Measurements from ENCODE around the gene AK3. TPM values are rescaled to one million over a fixed set of nuclear protein-coding genes. Genes with fewer than 3 reads are reported as not detected.
A peak's percentile ranks its signal among the peaks of the same experiment; 100 is the strongest.

The AK3 gene
- total RNA-seq, 1 experiment from 2014 or later, result 21.5 TPM

GRCh38 chr9:4665357-4665756 lies 75.6 kb downstream of the AK3 start:
- H3K27ac Mint-ChIP-seq (ENCODE audit: unreplicated experiment), result peak overlapping the region; percentile 98
- intact Hi-C loops (cut with micrococcal nuclease; ENCODE audit: unreplicated experiment), result no loop called here
- TF ChIP-seq, protein P1, sequence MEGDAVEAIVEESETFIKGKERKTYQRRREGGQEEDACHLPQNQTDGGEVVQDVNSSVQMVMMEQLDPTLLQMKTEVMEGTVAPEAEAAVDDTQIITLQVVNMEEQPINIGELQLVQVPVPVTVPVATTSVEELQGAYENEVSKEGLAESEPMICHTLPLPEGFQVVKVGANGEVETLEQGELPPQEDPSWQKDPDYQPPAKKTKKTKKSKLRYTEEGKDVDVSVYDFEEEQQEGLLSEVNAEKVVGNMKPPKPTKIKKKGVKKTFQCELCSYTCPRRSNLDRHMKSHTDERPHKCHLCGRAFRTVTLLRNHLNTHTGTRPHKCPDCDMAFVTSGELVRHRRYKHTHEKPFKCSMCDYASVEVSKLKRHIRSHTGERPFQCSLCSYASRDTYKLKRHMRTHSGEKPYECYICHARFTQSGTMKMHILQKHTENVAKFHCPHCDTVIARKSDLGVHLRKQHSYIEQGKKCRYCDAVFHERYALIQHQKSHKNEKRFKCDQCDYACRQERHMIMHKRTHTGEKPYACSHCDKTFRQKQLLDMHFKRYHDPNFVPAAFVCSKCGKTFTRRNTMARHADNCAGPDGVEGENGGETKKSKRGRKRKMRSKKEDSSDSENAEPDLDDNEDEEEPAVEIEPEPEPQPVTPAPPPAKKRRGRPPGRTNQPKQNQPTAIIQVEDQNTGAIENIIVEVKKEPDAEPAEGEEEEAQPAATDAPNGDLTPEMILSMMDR (IDR thresholded peaks at IDR 0.05; ENCODE audit: unreplicated experiment), result no peak
- no peaks in the 10 kb centered on the region for H3K9me3 Mint-ChIP-seq (ENCODE audit: low read depth, unreplicated experiment)
- CTCF ChIA-PET, result interaction anchor here (0.7 to 2.4 kb wide), 2 partner anchors 12 to 62 kb away, joined by 5 to 11 read pairs; no protein-coding TSS in a partner anchor
- BruUV-seq (replicated peaks), result no TSS peak
- no peak for DNase-seq
- peaks cover 40% of the 10 kb centered on the region for H3K36me3 Mint-ChIP-seq (ENCODE audit: insufficient read depth, unreplicated experiment)
- peaks cover 22% of the 10 kb centered on the region for H3K4me1 Mint-ChIP-seq (ENCODE audit: low read depth, unreplicated experiment)
- no peaks in the 10 kb centered on the region for H3K27me3 Mint-ChIP-seq (ENCODE audit: unreplicated experiment)
- peak overlapping the region; percentile 79 for H3K4me3 Mint-ChIP-seq (ENCODE audit: low read depth, unreplicated experiment)

- H3K36me3 Mint-ChIP-seq (ENCODE audit: insufficient read depth, unreplicated experiment), result peaks cover 40% of the 10 kb centered on the region
- H3K9me3 Mint-ChIP-seq (ENCODE audit: low read depth, unreplicated experiment), result no peaks in the 10 kb centered on the region
- TSS peak; percentile 57 for BruUV-seq (replicated peaks)
- intact Hi-C loops (cut with micrococcal nuclease; ENCODE audit: unreplicated experiment), result no loop called here
- no peaks in the 10 kb centered on the region for H3K27me3 Mint-ChIP-seq (ENCODE audit: unreplicated experiment)
- H3K4me1 Mint-ChIP-seq (ENCODE audit: low read depth, unreplicated experiment), result peaks cover 22% of the 10 kb centered on the region
- no peak for DNase-seq
- peak overlapping the region; percentile 79 for H3K4me3 Mint-ChIP-seq (ENCODE audit: low read depth, unreplicated experiment)
- H3K27ac Mint-ChIP-seq (ENCODE audit: unreplicated experiment), result peak overlapping the region; percentile 63
- TF ChIP-seq, protein P1 (IDR thresholded peaks at IDR 0.05; ENCODE audit: unreplicated experiment), result no peak
- CTCF ChIA-PET, result no interaction called here
These were observed 77.0 kb downstream of the AK3 start for GRCh38 chr9:4663956-4664355.

DNA sequence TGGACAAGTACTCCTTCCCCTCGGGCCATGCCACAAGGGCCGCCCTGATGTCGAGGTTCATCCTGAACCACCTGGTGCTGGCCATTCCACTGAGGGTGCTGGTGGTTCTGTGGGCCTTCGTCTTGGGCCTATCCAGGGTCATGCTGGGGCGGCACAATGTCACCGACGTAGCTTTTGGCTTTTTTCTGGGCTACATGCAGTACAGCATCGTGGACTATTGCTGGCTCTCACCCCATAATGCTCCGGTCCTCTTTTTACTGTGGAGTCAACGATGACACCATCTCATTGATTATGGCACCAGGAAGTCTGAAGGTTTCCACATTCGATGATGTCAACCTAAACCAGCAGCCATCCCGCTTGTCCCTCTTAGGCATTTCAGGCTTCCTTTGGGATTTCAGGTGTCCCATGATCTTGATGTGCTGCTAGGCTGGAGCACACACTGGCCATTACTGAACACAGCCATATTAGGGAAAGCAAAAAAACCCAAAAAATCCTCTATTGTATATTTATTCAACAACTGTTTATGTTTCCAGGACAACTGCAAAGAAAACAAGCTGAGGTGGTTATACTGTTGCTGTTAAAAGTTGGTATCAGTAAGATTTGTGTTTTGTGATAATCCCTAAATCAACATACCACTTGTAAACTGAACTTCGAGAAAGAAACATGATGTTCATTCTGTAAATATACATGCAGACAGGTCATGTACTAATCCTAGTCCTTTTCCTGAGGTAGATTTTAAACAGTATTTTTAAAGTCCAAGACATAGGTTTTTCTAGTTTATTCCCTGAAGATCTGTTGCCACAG lies 77.8 kb downstream of the AK3 start:
- Mint-ChIP-seq H3K27ac (ENCODE audit: unreplicated experiment) (peak overlapping the region; percentile 63), H3K4me3 (ENCODE audit: low read depth, unreplicated experiment) (peak overlapping the region; percentile 79), H3K27me3 (ENCODE audit: unreplicated experiment) (no peaks in the 10 kb centered on the region), H3K36me3 (ENCODE audit: insufficient read depth, unreplicated experiment) (peaks cover 40% of the 10 kb centered on the region), H3K9me3 (ENCODE audit: low read depth, unreplicated experiment) (no peaks in the 10 kb centered on the region), H3K4me1 (ENCODE audit: low read depth, unreplicated experiment) (peaks cover 22% of the 10 kb centered on the region)
- BruUV-seq (replicated peaks), result no TSS peak
- TF ChIP-seq, protein P1 (IDR thresholded peaks at IDR 0.05; ENCODE audit: unreplicated experiment), result no peak
- intact Hi-C loops (cut with micrococcal nuclease; ENCODE audit: unreplicated experiment), result no loop called here
- CTCF ChIA-PET, result no interaction called here
- no peak for DNase-seq

- Mint-ChIP-seq H3K36me3 (ENCODE audit: insufficient read depth, unreplicated experiment) (peaks cover 40% of the 10 kb centered on the region), H3K4me1 (ENCODE audit: low read depth, unreplicated experiment) (peaks cover 22% of the 10 kb centered on the region), H3K4me3 (ENCODE audit: low read depth, unreplicated experiment) (peak within 1 kb of the TSS; percentile 79), H3K27ac (ENCODE audit: unreplicated experiment) (peak within 1 kb of the TSS; percentile 69), H3K27me3 (ENCODE audit: unreplicated experiment) (no peaks in the 10 kb centered on the region), H3K9me3 (ENCODE audit: low read depth, unreplicated experiment) (no peaks in the 10 kb centered on the region)
- CTCF ChIA-PET, result interaction anchor here (0.6 kb wide), 1 partner anchor 500 kb away, joined by 4 read pairs; no protein-coding TSS in a partner anchor
- DNase-seq, result peak; percentile 91
- intact Hi-C loops (cut with micrococcal nuclease; ENCODE audit: unreplicated experiment), result no loop called here
- BruUV-seq (replicated peaks), result no TSS peak
- TF ChIP-seq, protein P1 (IDR thresholded peaks at IDR 0.05; ENCODE audit: unreplicated experiment), result no peak
These were observed 78.7 kb downstream of the AK3 start, which contains the start of gene PLPP6 for GRCh38 chr9:4662108-4662988. TSS of gene PLPP6 (plus strand) at chr9:4662294. CDS start at chr9:4662376, 82 bp downstream.
